ENCODE data around the gene CGB3.

Gene CGB3

GRCh38 chr19:49014123-49014869 lies 9.8 kb downstream of the CGB3 start:
- no peak for DNase-seq

DNA sequence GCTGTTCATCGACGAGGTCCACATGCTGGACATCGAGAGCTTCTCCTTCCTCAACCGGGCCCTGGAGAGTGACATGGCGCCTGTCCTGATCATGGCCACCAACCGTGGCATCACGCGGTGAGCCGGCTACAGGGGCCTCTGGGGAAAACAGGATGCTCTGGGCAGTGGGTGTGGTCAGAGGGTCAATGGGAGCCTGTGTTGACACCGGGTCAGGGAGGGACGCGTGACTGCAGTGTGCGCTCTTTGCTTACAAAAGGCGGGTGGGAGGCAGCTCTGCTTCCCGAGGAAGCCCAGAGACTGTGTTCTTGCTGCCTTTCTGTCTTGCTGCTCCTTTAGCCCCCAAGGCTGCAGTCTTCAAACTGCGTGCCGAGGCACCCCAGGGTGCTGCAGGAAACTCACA lies 12.9 kb downstream of the CGB3 start:
- no peak for DNase-seq

GRCh38 chr19:49010453-49010852 lies 13.7 kb downstream of the CGB3 start:
- DNase-seq: no peak

GRCh38 chr19:49009828-49010227 lies 14.3 kb downstream of the CGB3 start:
- no peak for DNase-seq

DNA sequence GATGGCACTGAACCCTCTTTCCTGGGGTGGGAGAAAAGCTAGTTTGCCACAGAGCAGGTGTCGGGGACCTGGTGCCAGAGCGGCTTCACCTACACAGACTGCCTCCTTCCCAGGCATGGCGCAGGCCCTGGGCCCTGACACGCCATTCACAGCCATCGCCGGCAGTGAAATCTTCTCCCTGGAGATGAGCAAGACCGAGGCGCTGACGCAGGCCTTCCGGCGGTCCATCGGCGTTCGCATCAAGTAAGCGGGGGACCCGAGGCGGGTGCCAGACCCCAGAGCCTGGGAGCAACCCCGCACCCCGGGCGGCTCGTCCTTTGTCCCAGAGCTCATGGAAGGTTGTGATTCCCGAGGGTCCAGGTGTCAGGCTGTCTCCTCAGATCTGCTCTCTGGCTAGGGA lies 17.2 kb downstream of the CGB3 start:
- no peak for DNase-seq

DNA sequence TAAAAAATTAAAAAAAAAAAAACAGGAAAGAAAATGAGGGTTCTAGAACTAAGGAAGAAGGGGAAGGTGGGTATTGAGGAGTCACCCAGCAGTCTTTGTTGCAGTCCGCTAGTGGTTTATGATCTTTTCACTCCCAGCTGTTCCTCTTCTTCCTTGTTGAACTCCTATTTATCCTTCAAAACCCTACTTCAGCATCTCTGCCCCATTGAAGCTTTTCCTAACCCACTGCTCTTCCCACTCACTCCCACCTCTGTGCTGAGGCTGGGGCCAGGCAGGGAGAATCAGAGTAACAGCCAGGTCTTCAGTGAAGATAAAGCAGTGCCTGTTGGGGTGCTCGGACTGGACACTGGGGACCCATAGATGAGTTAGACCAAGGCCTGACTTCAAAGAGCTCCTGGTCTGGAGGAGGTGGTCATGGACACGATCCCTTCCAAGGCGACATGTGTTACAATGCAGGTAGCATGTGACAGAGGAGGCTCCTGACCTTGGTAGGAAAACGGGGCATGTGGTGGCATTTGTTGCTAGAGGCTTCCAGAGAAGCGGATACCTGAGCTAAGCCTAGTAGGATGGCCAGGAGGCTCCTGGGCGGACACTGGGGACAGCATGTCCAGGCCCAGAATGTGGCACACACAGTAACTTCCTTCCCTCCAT lies 19.0 kb downstream of the CGB3 start:
- no peak for DNase-seq

GRCh38 chr19:49004133-49004532 lies 20.0 kb downstream of the CGB3 start:
- DNase-seq: no peak

GRCh38 chr19:48999481-49000325 lies 24.4 kb downstream of the CGB3 start:
- no peak for DNase-seq

DNA sequence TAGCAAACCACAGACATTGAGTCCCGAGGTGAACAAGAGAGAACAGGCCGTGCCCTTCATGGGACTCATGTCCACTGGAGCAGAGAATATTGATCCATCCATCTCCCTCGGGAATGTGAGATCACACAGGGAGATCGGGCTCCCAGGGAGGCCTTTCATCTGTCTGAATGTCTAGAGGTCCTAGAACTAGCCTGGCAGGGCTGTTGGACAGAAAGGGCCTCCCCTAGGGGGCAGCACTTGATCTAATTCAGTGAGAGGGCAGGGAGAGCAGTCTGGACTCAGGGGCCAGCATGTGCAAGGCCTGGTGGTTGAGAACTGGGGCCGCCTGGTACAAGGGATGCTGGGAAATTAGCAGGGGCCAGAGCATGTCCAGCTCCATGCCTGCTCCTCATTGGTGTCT lies 26.2 kb downstream of the CGB3 start:
- no peak for DNase-seq

DNA sequence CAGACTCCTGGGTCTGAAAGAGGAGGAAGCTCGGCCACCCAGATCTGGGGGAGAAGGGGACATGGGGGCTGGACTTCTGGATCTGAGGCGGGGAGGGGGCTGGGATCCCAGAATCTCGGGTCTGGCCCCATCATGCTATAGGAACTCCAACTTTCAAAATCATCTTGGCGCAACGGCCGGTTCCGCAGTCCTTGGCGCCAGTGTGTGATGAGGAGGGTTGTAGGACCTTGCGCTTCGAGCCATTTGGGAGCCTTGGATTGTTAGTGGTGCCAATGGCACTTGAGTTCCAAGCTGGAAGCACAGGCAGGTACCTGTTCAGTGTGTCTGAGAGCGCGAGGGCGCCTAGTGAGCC lies 30.1 kb downstream of the CGB3 start:
- no peak for DNase-seq

DNA sequence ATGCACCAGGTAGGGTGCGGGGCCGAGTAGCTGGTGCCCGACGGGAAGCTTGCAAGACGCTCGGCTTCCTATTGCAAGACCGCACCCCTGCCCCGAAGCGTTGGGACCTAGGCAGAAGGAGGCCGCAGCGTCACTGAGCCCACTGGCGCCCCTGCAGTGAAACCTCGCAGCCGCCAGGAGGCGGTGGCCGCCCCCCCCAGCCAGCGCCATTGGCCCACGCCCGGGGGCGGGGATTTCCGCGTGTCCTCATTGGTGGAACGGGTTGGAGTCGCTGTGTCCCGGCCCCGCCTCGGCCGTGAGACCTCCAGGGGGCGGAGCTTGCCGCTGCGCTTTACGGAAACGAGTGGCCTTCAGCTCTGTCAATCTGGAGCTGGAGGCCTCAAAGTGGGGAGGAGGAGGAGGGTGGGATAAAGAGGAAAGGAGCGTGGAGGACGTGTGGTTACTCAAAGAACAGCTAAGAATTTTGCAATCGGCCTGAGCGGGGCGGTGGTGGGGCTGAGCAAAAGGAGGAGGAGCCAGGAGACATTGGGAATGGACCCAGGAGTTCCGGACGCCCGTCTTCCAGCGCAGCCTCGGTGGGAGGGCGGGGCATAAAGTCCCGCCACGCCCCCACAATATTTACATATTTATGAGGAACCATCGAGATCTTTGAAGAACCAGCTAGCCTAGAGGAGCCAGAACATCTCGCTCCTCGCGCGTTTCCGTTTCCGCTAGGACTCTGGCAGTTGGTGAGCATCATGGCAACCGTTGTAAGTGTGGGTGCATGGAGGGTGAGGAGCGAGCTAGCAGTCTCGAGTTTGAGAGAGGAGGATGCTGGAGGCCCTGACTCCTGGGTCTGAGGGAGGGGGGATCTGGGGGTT lies 30.7 kb downstream of the CGB3 start, which contains the start of the genes GYS1 and RUVBL2:
GYS1 (minus strand) TSS at position 135 of the 860 bp plus-strand sequence. CDS start 197 bp downstream, outside the sequence.
RUVBL2 (plus strand) TSS at position 713 of the 860 bp plus-strand sequence; CDS start at position 738, 25 bp downstream.
- DNase-seq: peak; percentile 99

GRCh38 chr19:48992581-48993174 lies 31.5 kb downstream of the CGB3 start:
- peak; percentile 64 for DNase-seq

DNA sequence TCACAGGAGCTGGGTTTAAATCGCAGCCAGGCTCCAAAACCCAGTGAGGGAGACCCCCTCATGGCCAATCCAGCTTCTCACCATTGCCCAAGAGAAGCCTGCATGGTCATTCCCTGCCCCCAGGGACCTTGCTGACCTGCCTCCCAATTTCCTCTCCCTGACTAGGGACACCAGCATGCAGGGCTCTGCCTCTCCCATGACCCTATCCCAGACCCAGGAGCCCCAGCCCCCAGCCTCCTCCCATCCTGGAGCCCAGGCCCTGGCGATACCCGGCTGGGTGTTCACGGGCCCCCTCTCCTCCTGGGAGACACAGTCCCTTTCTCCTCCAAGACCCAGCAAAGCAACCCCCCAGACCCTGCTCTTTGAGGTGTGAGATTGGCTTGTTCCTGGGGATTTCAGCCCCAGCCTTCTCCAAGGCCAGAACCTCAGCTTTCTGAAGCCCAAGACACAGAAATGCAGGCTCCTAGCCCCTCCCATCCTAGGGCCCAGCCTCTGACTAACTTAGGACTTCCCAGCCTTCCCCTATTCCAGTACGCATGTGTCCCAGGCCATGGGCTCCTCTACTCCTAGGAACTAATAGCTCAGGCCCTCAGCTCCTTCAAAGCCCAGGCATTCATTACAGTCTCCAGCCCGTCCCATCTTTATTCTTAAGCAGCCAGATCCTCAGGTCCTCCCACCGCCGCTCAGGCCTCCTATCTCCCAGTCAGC lies 32.1 kb downstream of the CGB3 start:
- no peak for DNase-seq

GRCh38 chr19:48991011-48991609 lies 33.0 kb downstream of the CGB3 start:
- DNase-seq: no peak

DNA sequence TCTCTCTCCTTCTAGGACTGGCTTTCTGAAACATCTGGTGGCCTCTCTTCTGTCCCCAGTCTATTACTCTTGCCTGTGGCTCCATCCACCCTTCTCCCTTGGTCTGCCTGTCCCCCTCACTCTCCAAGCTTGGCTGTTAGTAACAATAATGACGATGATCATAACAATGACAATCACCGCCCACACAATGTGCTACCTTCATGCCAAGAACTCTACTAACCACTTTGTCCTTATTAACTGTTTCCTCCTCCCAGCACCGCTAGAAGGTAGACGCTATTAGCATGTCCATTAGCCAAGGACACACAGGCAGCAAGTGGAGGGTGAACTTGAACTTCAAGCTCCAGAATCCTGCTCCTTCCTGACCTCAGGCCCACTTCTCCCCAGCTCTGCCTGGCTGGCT lies 33.7 kb downstream of the CGB3 start:
- no peak for DNase-seq

DNA sequence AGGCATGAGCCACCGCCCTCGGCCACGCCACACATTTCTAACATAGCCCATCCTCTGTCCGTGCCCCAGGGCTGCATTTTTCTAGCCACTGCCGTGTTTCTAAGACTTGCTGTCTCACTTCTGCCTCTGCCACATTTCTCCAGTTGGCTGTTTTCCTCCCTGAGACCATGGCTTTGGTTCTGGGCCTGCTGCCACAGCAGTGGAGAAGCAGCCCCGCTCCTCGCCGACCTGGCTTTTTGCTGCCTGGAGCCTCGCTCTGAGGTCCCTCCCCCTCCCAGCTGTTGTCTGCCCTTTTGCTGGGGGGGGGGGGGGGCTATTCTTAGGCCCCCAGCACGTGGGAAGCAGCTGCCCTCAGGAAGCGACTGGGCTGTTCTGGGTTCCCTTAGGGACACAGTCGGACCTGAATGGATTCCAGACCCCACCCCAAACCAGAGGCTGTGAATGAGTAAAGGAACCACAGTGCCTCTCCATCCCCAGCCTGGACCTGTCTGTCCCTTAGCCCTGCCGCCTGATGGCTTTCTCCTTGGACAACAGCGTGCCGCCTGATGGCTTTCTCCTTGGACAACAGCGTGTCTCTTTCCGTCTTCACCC lies 34.3 kb downstream of the CGB3 start:
- DNase-seq: no peak

- DNase-seq: no peak
These were observed 35.3 kb downstream of the CGB3 start for GRCh38 chr19:48988860-48989259.

GRCh38 chr19:48988286-48988685 lies 35.8 kb downstream of the CGB3 start:
- no peak for DNase-seq

DNA sequence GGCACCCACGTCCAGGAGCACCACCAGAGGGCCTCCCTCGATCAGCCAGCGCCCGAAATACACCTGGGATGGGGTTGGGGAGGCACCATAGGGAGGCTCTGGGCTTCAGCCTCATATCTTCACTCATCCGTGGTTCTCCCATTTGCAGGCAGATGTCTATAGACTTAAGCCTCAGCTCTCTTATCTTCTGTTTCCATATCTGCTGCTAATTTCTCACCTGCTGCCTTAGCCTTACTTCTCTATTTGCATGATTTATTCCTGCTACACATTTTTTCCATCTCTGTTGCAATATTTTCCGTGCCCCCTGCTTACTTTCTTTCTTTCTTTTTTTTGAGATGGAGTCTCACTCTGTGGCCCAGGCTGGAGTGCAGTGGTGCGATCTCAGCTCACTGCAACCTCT lies 36.8 kb downstream of the CGB3 start:
- no peak for DNase-seq

DNA sequence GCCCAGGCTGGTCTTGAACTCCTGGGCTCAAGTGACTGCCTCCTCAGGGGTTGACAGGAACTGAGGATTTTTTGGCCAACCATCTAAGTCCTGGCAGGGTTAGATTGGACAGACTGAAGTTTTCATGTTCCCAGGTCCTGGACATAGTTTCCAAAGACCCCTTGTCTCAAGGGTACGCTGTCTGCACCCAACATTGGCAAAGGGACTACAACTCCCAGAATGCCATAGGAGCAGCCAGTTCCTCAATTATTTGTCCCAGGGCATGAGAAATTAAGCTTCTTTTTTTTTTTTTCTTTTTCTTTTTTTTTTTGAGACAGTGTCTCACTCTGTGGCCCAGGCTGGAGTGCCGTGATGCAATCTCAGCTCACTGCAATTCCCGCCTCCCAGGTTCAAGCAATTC lies 37.9 kb downstream of the CGB3 start:
- no peak for DNase-seq

GRCh38 chr19:48985711-48986110 lies 38.4 kb downstream of the CGB3 start:
- no peak for DNase-seq
